ENCODE data around the gene CTRL. TPM values are rescaled to one million over a fixed set of nuclear protein-coding genes. Genes with fewer than 3 reads are reported as not detected.

The CTRL gene
- total RNA-seq, 1 experiment from 2014 or later: 2.0 TPM

- in situ Hi-C loops (cut with HindIII; ENCODE audit: low pct_unique_long_range_greater_than_20kb, low sequenced_read_pairs) (no loop called here), intact Hi-C loops (cut with micrococcal nuclease; ENCODE audit: unreplicated experiment) (no loop called here)
- H3K9me3 ChIP-seq (ENCODE audit: control insufficient read depth, insufficient read depth, low read depth, low read length): no peaks in the 10 kb centered on the region
- DNase-seq (ENCODE audit: low read depth, low spot score) (no peak), ATAC-seq (peak; percentile 4; the same call in 1 of the 2 replicates)
- H3K4me3 ChIP-seq (ENCODE audit: low read depth in 2 of 2, low read length in 2 of 2): no peak overlapping the region
- TF ChIP-seq CTCF (IDR thresholded peaks at IDR 0.05) (no peak), REST (IDR thresholded peaks at IDR 0.05; ENCODE audit: insufficient read depth in 1 of 2, low read depth in 2 of 2, low read length in 1 of 2) (no peak), TCF7L2 (IDR thresholded peaks at IDR 0.05; ENCODE audit: low read depth, low read length) (no peak), POLR2AphosphoS5 (IDR thresholded peaks at IDR 0.05; ENCODE audit: low read depth, low read length) (no peak), SIN3A (IDR thresholded peaks at IDR 0.05; ENCODE audit: borderline replicate concordance, insufficient read depth, low read depth, low read length) (no peak)
- H3K4me1 ChIP-seq (ENCODE audit: control insufficient read depth, insufficient read depth, low read length): peaks cover 4% of the 10 kb centered on the region; the same call in 1 of the 2 replicates
- H3K27me3 ChIP-seq (ENCODE audit: control insufficient read depth, insufficient read depth, low read length): no peaks in the 10 kb centered on the region
- ChIA-PET POLR2A (no interaction called here), CTCF (interaction anchor here (1.0 kb wide), 1 partner anchor 19 kb away, joined by 3 read pairs; no protein-coding TSS in a partner anchor)
- no TSS peak for BruUV-seq (replicated peaks)
- H3K36me3 ChIP-seq (ENCODE audit: control insufficient read depth, insufficient read depth, low read length): peaks cover under 1% of the 10 kb centered on the region; the same call in 1 of the 2 replicates
- H3K27ac ChIP-seq (ENCODE audit: low read length): no peak overlapping the region
Measured at GRCh38 chr16:67941469-67942199, 10.0 kb upstream of the CTRL start.

- intact Hi-C loops (cut with micrococcal nuclease; ENCODE audit: unreplicated experiment): no loop called here
- ChIA-PET CTCF (no interaction called here), POLR2A (no interaction called here)
- Histone ChIP-seq H3K9me3 (ENCODE audit: control insufficient read depth, insufficient read depth, low read depth, low read length) (no peaks in the 10 kb centered on the region), H3K36me3 (ENCODE audit: control insufficient read depth, insufficient read depth, low read length) (peaks cover 2% of the 10 kb centered on the region; the same call in 1 of the 2 replicates), H3K4me3 (ENCODE audit: low read depth in 2 of 2, low read length in 2 of 2) (no peak overlapping the region), H3K4me1 (ENCODE audit: control insufficient read depth, insufficient read depth, low read length) (peaks cover 4% of the 10 kb centered on the region; the same call in 1 of the 2 replicates), H3K27ac (ENCODE audit: low read length) (no peak overlapping the region), H3K27me3 (ENCODE audit: control insufficient read depth, insufficient read depth, low read length) (no peaks in the 10 kb centered on the region)
- ATAC-seq (no peak), DNase-seq (ENCODE audit: low read depth, low spot score) (no peak)
- BruUV-seq (replicated peaks): no TSS peak
- in situ Hi-C loops (cut with HindIII; ENCODE audit: low pct_unique_long_range_greater_than_20kb, low sequenced_read_pairs): no loop called here
- TF ChIP-seq SIN3A (IDR thresholded peaks at IDR 0.05; ENCODE audit: borderline replicate concordance, insufficient read depth, low read depth, low read length): no peak
Measured at GRCh38 chr16:67940446-67941089, 8.9 kb upstream of the CTRL start.
